GM10266 (cell line): ENCODE measurements around the gene NDOR1.

Experiments used
- DNase-seq: peaks from one replicate; pipeline ENCODE4 v3.0.0; 2012; ENCODE audit errors: extremely low spot score
- CTCF ChIP-seq: IDR thresholded peaks from 2 replicates; pipeline ENCODE4 v1.5.1; 2012; ENCODE audit warnings: mild to moderate bottlenecking, low read depth; ENCODE audit not compliant: control insufficient read depth, insufficient read depth; ENCODE audit errors: missing control alignments

NDOR1 gene

GRCh38 chr9:137220317-137221094 lies 15.0 kb downstream of the NDOR1 start:
- DNase-seq: no peak
- TF ChIP-seq CTCF: no peak

GRCh38 chr9:137221095-137221505 lies 15.6 kb downstream of the NDOR1 start:
- no peak for DNase-seq
- no peak for TF ChIP-seq CTCF

- no peak for TF ChIP-seq CTCF
- no peak for DNase-seq
Measured at GRCh38 chr9:137221506-137222111, 16.1 kb downstream of the NDOR1 start.

- no peak for TF ChIP-seq CTCF
- no peak for DNase-seq
Measured at GRCh38 chr9:137222190-137223077, 16.9 kb downstream of the NDOR1 start, which contains the start of gene RNF208. Gene RNF208, minus strand, starts transcription at chr9:137222240. Its CDS starts 1,028 bp downstream, at chr9:137221212.

- no peak for TF ChIP-seq CTCF
- peak; percentile 100 for DNase-seq
Measured at GRCh38 chr9:137223078-137223970, 17.8 kb downstream of the NDOR1 start.

- TF ChIP-seq CTCF: no peak
- no peak for DNase-seq
Measured at GRCh38 chr9:137224830-137225694, 19.6 kb downstream of the NDOR1 start, which contains the start of gene CYSRT1. Gene CYSRT1, plus strand, starts transcription at chr9:137225174. Its CDS starts 448 bp downstream, at chr9:137225622.
